ENCODE measurements around the gene NDRG2. TPM values are rescaled to one million over a fixed set of nuclear protein-coding genes. Genes with fewer than 3 reads are reported as not detected.

Gene NDRG2
- total RNA-seq (100 to 1,000 TPM; 552 to 931 (median 770) TPM), polyA plus RNA-seq (1,000 to 10,000 TPM in 1 of 3 donors, 100 to 1,000 TPM in 2; 328 to 2,087 (median 762) TPM)
- long read RNA-seq, donor 1, transcript NDRG2-209 (17 exons, 2,079 nt): major isoform, 104 of 560 reads
- long read RNA-seq, donor 1, transcript NDRG2-211 (16 exons, 2,054 nt): minor isoform, 48 of 560 reads
- long read RNA-seq, donor 1, transcript NDRG2-208 (16 exons, 2,022 nt): minor isoform, 31 of 560 reads
- long read RNA-seq, donor 1, transcript NDRG2-202 (17 exons, 2,122 nt): minor isoform, 98 of 560 reads
- long read RNA-seq, donor 1, partial matches to known transcripts: 96 of 560 reads
- long read RNA-seq, donor 1, other reads (novel, unspliced or antisense): 137 of 560 reads
- long read RNA-seq, donor 2, transcript NDRG2-209 (17 exons, 2,079 nt): minor isoform, 265 of 1,348 reads
- long read RNA-seq, donor 2, transcript NDRG2-211 (16 exons, 2,054 nt): minor isoform, 152 of 1,348 reads
- long read RNA-seq, donor 2, transcript NDRG2-208 (16 exons, 2,022 nt): minor isoform, 86 of 1,348 reads
- long read RNA-seq, donor 2, transcript NDRG2-202 (17 exons, 2,122 nt): major isoform, 391 of 1,348 reads
- long read RNA-seq, donor 2, partial matches to known transcripts: 157 of 1,348 reads
- long read RNA-seq, donor 2, other reads (novel, unspliced or antisense): 184 of 1,348 reads

DNA sequence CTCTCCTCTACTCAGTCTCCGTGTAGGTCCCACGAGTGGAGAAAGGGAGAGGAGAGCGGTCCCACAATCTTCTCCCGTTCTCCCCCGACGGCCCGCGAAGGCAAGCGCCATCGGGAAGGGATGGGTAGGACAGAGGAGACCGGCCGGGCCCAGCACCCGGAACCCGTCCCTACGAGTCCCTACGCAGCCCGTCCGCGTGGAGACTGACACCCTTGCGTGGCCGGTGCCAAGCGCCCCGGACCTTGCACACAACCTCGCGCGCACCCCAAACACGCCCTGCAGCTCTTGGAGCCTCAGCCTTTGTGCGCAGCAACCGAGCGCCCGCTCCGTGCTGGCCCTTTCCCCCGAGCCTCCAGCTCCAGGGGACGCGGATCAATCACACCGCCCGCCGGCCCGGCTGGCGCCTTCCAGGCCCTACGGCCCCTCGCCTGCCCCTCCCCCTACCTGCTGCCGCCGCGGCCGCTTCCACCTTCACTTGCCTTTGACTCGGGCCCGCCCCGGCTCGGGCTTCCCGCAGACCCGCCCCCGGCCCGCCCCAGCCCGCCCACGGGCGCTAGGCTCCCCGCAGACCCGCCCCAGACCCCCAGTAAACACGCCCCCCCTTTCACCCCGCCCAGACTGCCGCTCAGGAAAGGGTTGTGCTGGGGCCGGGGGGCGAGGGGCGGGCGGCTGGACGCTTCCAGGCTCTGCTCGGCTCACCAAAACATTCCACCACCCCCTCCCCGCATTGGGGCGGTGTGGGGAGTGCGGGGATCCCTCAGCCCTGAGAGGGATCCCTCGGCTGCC, at the start of gene NDRG2:
NDRG2 (minus strand) TSS at position 477 of the 786 bp plus-strand sequence. CDS start 1,746 bp downstream, outside the sequence.
- DNase-seq (peak; percentile 87 to 94), ATAC-seq (peak; percentile 77 to 78 (median 78))
- TF ChIP-seq, protein P1, sequence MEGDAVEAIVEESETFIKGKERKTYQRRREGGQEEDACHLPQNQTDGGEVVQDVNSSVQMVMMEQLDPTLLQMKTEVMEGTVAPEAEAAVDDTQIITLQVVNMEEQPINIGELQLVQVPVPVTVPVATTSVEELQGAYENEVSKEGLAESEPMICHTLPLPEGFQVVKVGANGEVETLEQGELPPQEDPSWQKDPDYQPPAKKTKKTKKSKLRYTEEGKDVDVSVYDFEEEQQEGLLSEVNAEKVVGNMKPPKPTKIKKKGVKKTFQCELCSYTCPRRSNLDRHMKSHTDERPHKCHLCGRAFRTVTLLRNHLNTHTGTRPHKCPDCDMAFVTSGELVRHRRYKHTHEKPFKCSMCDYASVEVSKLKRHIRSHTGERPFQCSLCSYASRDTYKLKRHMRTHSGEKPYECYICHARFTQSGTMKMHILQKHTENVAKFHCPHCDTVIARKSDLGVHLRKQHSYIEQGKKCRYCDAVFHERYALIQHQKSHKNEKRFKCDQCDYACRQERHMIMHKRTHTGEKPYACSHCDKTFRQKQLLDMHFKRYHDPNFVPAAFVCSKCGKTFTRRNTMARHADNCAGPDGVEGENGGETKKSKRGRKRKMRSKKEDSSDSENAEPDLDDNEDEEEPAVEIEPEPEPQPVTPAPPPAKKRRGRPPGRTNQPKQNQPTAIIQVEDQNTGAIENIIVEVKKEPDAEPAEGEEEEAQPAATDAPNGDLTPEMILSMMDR (IDR thresholded peaks at IDR 0.05): no peak
- Histone ChIP-seq H3K27me3 (ENCODE audit: insufficient read depth in 3 of 3, low read length in 2 of 3) (no peaks in the 10 kb centered on the region), H3K36me3 (ENCODE audit: insufficient read depth in 1 of 2, low read depth in 1 of 2) (peaks cover 0 to 30% of the 10 kb centered on the region in 2 donors), H3K9me3 (no peaks in the 10 kb centered on the region), H3K4me1 (peaks cover 59% of the 10 kb centered on the region), H3K4me3 (peak within 1 kb of the TSS; percentile 98), H3K27ac (peak within 1 kb of the TSS; percentile 98)
- 1% methylated on average over 50 to 72 of the region's 72 CpGs for WGBS, 3 donors
- intact Hi-C loops (cut with DNase I): loop anchor here in 1 of 2 donors (1.0 kb wide), 1 partner anchor 15 kb away; no protein-coding TSS in a partner anchor

DNA sequence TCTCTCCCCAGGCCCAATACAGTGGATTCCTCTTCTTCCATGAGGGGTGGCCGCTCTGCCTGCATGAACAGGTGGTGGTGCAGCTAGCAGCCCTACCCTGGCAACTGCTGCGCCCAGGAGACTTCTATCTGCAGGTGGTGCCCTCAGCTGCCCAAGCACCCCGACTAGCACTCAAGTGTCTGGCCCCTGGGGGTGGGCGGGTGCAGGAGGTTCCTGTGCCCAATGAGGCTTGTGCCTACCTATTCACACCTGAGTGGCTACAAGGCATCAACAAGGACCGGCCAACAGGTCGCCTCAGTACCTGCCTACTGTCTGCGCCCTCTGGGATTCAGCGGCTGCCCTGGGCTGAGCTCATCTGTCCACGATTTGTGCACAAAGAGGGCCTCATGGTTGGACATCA, 49.1 kb upstream of the NDRG2 start:
- H3K9me3 ChIP-seq: no peaks in the 10 kb centered on the region
- H3K27me3 ChIP-seq (ENCODE audit: insufficient read depth in 3 of 3, low read length in 2 of 3): no peaks in the 10 kb centered on the region
- no peak overlapping the region for H3K27ac ChIP-seq
- intact Hi-C loops (cut with DNase I): loop anchor here in 1 of 2 donors (2.0 kb wide), 1 partner anchor 15 kb away; no protein-coding TSS in a partner anchor
- TF ChIP-seq, protein P1 (IDR thresholded peaks at IDR 0.05): no peak
- 83 to 88% (median 87%) methylated on average over 8 to 9 of the region's 9 CpGs for WGBS, 3 donors
- no peak overlapping the region for H3K4me3 ChIP-seq
- peaks cover 4 to 62% of the 10 kb centered on the region in 2 donors for H3K36me3 ChIP-seq (ENCODE audit: insufficient read depth in 1 of 2, low read depth in 1 of 2)
- DNase-seq: no peak
- peaks cover 15% of the 10 kb centered on the region for H3K4me1 ChIP-seq
- no peak for ATAC-seq

DNA sequence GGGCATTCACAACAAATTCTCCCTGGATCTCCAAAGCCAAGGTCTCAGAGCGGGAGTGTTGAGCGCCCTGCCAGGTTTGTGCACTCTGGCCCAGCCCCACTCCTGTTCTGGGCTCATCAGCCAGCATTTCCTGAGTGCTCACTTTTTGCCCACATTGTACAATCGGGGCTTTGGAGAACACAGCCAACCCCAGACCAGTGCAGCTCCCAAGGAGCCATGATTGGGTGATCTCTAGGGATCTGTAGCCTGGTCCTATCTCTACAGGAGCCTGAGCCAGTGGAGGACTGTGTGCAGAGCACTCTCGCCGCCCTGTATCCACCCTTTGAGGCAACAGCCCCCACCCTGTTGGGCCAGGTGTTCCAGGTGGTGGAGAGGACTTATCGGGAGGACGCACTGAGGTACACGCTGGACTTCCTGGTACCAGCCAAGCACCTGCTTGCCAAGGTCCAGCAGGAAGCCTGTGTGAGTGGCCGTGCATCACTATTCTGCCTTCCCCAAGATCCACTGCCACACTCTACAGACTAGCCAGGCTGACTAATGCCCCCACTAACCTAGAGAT, 48.0 kb upstream of the NDRG2 start:
- Histone ChIP-seq H3K4me3 (no peak overlapping the region), H3K9me3 (no peaks in the 10 kb centered on the region), H3K36me3 (ENCODE audit: insufficient read depth in 1 of 2, low read depth in 1 of 2) (peaks cover 4 to 52% of the 10 kb centered on the region in 2 donors), H3K4me1 (peaks cover 18% of the 10 kb centered on the region), H3K27me3 (ENCODE audit: insufficient read depth in 3 of 3, low read length in 2 of 3) (no peaks in the 10 kb centered on the region), H3K27ac (peak overlapping the region; percentile 84)
- ATAC-seq: no peak
- WGBS, 3 donors: 84 to 92% (median 86%) methylated on average over 9 of the region's 9 CpGs
- intact Hi-C loops (cut with DNase I): loop anchor here in 1 of 2 donors (2.0 kb wide), 1 partner anchor 16 kb away; no protein-coding TSS in a partner anchor
- TF ChIP-seq, protein P1 (IDR thresholded peaks at IDR 0.05): no peak
- DNase-seq: no peak

DNA sequence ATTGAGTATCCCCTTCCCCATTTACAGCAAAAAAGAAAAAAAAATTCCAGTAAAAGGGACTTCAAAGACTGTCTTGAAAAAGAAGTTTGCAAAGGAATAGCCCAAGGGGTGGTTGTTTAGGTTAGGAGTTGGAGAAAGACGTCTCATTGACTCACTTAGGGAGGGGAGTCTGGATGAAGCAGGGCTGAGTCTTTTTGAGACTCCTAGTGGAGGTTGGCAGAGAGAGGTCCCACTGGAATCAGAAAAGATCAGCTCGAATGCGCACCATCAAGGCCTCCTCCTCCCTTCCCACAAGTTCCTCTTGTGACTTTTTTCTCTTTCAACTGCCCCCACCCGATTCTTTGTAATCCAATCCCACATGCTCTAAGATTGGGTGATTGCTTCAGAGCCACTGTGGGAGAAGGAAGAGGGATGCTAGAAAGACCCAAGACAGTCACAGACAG, 47.2 kb upstream of the NDRG2 start:
- H3K36me3 ChIP-seq (ENCODE audit: insufficient read depth in 1 of 2, low read depth in 1 of 2): peaks cover 4 to 44% of the 10 kb centered on the region in 2 donors
- intact Hi-C loops (cut with DNase I): loop anchor here in 1 of 2 donors (2.0 kb wide), 1 partner anchor 17 kb away; no protein-coding TSS in a partner anchor
- peak overlapping the region; percentile 84 for H3K27ac ChIP-seq
- H3K4me1 ChIP-seq: peaks cover 18% of the 10 kb centered on the region
- no peaks in the 10 kb centered on the region for H3K9me3 ChIP-seq
- no peak for DNase-seq
- peak in 1 of 4 donors; percentile 22 for ATAC-seq
- peak overlapping the region; percentile 83 for H3K4me3 ChIP-seq
- TF ChIP-seq, protein P1 (IDR thresholded peaks at IDR 0.05): no peak
- 32 to 39% (median 39%) methylated on average over 4 of the region's 4 CpGs for WGBS, 3 donors
- no peaks in the 10 kb centered on the region for H3K27me3 ChIP-seq (ENCODE audit: insufficient read depth in 3 of 3, low read length in 2 of 3)

Data from psoas muscle (tissue), 8 donors.